HCT116 (cell line): ENCODE data around the gene NHERF2.

Source experiments
- CTCF ChIP-seq, 3 experiments: fragments of 200-600 bp in 1 of 3; sonication (generic) in 1 of 3; IDR thresholded peaks in 2 of 3; conservative IDR thresholded peaks in 1 of 3; 2 replicates each; pipeline ENCODE4 v1.5.1; 2012 to 2017; ENCODE audit warnings: low read depth in 2 of 3, low read length in 2 of 3, antibody characterized with exemption in 1 of 3, borderline replicate concordance in 1 of 3, control low read depth in 1 of 3, mild to moderate bottlenecking in 1 of 3, mixed read lengths in 1 of 3, mixed run types in 1 of 3, moderate library complexity in 1 of 3; ENCODE audit not compliant: insufficient read depth in 1 of 3
- EZH2 ChIP-seq: fragments of 200-600 bp; sonication (generic); IDR thresholded peaks from 2 replicates; pipeline ENCODE4 v1.6.1; 2017; ENCODE audit warnings: antibody characterized with exemption, mixed run types
- MAX ChIP-seq: IDR thresholded peaks from 2 replicates; pipeline ENCODE4 v1.6.1; 2012
- POLR2A ChIP-seq: IDR thresholded peaks from 2 replicates; pipeline ENCODE4 v1.7.0; 2011; ENCODE audit warnings: borderline replicate concordance; ENCODE audit not compliant: insufficient read depth, insufficient read length; ENCODE audit errors: extremely low read depth
- POLR2AphosphoS5 ChIP-seq: IDR thresholded peaks from 2 replicates; pipeline ENCODE4 v1.6.1; 2011; ENCODE audit warnings: mild to moderate bottlenecking, low read depth, low read length, moderate library complexity
- REST ChIP-seq: IDR thresholded peaks from 2 replicates; pipeline ENCODE4 v1.6.1; 2012; ENCODE audit warnings: low read depth
- TCF7L2 ChIP-seq: IDR thresholded peaks from 2 replicates; pipeline ENCODE4 v1.7.0; 2011; ENCODE audit warnings: borderline replicate concordance, inconsistent platforms; ENCODE audit not compliant: insufficient read depth, insufficient read length; ENCODE audit errors: extremely low read depth
- YY1 ChIP-seq: IDR thresholded peaks from 2 replicates; pipeline ENCODE4 v1.6.1; 2011; ENCODE audit warnings: low read length, low read depth, moderate library complexity, mild to moderate bottlenecking; ENCODE audit not compliant: insufficient replicate concordance; ENCODE audit errors: extremely low read depth
- ZBTB33 ChIP-seq: IDR thresholded peaks from 2 replicates; pipeline ENCODE4 v1.6.1; 2011; ENCODE audit warnings: mild to moderate bottlenecking, low read length, moderate library complexity; ENCODE audit not compliant: insufficient replicate concordance; ENCODE audit errors: extremely low read depth

GRCh38 chr16:2058872-2059271 lies 32.2 kb downstream of the NHERF2 start:
- TF ChIP-seq EZH2 (no peak), POLR2A (no peak), REST (no peak), ZBTB33 (no peak), CTCF (IDR thresholded peaks at IDR 0.05 in 2 of 3, conservative IDR thresholded peaks at IDR 0.05 in 1 of 3; ENCODE audit: borderline replicate concordance in 1 of 3, insufficient read depth in 1 of 3, low read depth in 2 of 3, low read length in 2 of 3) (no peak), POLR2AphosphoS5 (no peak), YY1 (no peak), TCF7L2 (no peak), MAX (no peak)
